ENCODE data around the gene WNK2.
"Not testable (repeated sequence)": the region's sequence is repeated elsewhere in the genome, so short reads cannot be mapped to it uniquely, and the experiment has no call there.

The WNK2 gene

DNA sequence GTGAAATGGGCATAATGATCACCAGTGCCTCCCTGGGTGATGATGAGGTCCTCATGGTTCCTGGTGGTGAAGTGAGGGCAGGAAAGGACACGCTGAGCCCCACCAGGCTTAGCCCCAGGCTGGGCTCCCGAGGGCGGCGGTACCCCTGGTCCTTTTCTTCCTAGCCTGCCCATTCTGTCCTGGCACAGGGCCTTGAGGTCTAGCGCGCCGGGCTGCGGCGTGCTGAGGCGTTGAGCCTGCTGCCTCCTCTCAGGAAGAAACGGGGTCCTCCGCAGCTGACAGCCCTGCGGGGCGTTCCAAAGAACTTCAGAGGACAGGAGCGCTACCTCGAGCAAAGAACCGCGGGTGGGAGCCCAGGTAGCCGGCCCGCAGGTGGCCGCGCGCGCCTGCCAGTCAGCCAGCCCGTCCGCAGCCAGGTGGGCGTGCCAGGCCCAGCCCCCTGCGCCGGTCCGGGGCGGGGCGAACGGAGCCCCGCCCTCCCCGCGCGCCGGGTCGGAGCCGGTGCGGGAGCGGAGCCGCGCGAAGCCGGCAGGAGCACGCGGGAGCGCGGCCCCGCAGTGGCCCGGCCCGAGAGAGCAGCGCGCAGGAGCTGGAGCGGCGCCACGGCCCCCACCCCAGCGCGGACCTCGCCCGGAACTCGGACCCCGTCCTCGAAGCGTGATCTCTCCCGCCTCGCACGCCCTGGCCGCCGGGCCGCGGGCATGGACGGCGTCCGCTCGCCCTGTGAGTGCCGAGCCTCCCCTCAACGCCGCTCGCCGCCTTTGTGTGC is at the start of gene WNK2:
Gene WNK2, plus strand, starts transcription at position 477 of the 769 bp plus-strand sequence. CDS start 791 bp downstream, outside the sequence.
- DNase-seq (ENCODE audit: extremely low read depth in 1 of 2, low read depth in 1 of 2), result peak in 1 of 2 donors; percentile 6

GRCh38 chr9:93134740-93135444 is 49.0 kb upstream of the WNK2 start:
- no peak for DNase-seq (ENCODE audit: extremely low read depth in 1 of 2, low read depth in 1 of 2)

GRCh38 chr9:93136011-93136440 is 47.9 kb upstream of the WNK2 start:
- DNase-seq (ENCODE audit: extremely low read depth in 1 of 2, low read depth in 1 of 2), result no peak

GRCh38 chr9:93137362-93137761 is 46.6 kb upstream of the WNK2 start:
- DNase-seq (ENCODE audit: extremely low read depth in 1 of 2, low read depth in 1 of 2), result no peak

DNA sequence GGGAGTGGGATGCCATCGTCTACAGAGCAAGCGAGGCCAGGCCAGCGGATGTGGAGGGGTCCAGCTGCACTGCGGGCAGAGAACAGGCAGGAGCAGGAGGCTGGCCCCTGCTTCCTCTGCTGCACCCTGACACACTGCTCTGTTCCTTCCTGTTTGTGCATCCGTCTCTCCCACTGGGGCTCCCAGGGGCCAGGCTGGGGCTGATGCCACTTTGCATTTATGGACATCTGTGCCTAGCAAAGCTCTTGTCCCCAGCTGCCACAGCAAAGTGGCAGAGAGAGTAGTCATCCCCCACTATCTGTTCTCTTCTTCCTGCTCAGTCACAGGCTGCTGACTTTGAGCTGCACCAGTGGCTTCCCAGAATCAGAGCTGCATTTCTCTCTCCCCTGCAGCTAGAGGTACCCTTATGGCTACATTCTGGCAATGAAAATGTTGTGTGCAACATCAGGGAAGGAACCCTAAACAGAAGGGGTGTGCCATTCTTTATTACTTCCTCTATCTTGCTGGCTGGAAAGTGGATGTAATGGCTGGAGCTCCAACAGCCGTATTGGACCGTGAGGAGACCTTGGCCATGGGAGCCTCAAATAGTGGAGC is 45.7 kb upstream of the WNK2 start:
- DNase-seq (ENCODE audit: extremely low read depth in 1 of 2, low read depth in 1 of 2), result no peak

DNA sequence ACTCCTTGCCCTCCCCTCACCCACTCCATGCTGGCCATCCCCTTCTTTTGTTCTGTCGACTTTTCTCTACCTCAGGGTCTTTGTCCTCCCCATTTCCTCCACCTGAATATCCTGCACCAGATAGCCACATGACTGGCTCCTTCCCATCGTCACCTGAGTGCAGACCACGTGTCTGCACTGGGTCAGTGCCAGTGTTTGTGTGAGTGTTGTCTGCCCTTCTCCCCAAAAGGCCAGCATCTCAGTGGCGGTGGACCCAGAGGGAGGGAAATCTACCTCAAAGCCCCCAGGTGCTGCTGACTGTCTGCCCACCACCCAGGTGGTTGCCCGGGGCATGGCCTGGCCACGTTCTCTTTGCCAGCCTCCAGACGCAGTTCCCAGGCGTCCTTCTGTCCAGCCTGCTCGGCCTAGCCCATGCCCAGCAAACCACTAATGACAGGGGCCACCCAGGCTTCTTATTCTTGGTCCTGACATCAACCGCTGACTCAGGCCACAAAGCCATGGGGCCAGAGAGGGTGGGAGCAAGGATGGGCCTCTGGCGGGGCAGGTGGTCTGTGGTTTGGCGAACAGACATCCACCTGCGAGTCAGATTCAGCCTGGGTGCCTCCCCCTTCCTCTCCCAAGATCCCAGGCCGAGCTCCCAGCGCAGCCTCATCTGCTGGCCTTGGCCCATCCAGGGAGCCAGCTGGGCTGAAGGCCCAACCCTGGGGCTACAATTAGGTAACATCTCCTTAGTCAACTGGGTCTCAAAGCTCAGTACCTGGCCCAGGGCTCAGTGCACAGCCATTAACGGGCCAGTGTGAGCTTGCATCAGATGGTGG is 44.4 kb upstream of the WNK2 start:
- DNase-seq (ENCODE audit: extremely low read depth in 1 of 2, low read depth in 1 of 2), result no peak

DNA sequence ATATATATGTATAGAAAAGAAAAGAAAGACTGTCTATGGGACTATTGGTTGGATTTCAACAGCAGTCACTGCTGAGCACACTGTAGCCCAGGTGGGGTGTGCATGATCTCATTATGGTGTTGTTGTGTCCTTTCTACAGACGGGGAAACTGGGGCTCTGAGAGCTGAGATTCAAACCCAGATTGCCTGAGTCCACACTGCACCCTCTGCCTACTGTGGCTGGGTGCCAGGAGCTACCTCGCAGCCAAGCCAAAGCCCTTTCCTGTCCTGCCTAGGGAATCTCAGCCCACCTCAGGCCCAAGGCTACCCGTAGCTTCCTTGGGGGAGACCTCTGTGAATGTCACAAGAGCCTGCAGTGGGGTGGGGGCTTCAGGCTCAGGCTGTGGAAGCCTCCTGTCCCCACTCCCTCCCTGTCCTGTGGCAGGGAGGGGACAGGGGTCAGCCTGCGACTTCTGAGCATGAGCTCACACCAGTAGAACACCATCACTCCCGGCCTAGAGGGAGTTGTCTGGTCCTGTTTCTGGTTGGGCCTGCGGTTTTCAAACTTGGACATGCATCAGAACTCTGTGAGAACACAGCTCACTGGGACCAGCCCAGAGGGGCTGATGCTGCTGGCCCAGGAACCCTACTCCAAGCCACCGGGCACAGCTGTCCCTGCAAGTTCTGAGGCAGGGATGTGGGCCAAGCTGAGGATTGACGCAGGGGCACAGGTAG is 42.0 kb upstream of the WNK2 start:
- DNase-seq (ENCODE audit: extremely low read depth in 1 of 2, low read depth in 1 of 2), result no peak

DNA sequence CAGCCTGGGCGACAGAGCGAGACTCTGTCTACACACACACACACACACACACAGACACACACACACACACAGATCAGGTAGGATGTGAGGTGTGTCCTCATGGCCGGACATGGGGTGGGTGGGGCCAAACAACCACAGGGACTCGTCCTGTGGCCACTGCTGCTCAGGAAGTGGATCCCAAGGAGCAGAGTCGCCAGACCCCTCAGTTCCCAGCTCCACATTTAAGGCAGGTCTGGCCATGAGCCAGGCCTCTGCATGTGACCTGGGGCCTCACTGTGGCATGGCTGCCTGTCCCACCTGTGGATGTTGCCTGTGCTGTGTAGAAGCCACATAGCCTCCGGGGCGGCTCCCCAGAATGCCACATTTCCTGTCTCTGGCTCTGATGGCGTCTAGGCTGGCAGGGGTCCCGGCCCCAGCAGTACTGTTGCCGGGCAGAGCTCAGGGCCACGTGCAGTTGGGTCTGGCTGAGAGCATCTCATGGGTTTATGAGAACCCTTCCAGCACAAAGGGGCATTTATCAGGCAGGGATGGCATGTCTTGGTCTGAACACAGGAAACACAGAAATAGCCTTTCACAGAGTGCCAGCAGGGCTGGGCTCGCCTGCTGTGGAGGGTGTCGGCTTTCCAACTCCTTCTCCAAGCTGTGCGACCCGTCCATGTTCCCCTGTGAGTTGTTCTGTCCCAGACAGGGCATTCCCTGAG is 40.0 kb upstream of the WNK2 start:
- DNase-seq (ENCODE audit: extremely low read depth in 1 of 2, low read depth in 1 of 2), result peak; percentile 23 to 31

GRCh38 chr9:93146696-93147095 is 37.2 kb upstream of the WNK2 start:
- DNase-seq (ENCODE audit: extremely low read depth in 1 of 2, low read depth in 1 of 2), result not testable (repeated sequence)

GRCh38 chr9:93147632-93148031 is 36.3 kb upstream of the WNK2 start:
- no peak for DNase-seq (ENCODE audit: extremely low read depth in 1 of 2, low read depth in 1 of 2)

GRCh38 chr9:93148721-93149120 is 35.2 kb upstream of the WNK2 start:
- DNase-seq (ENCODE audit: extremely low read depth in 1 of 2, low read depth in 1 of 2), result no peak

GRCh38 chr9:93149361-93149760 is 34.6 kb upstream of the WNK2 start:
- DNase-seq (ENCODE audit: extremely low read depth in 1 of 2, low read depth in 1 of 2), result no peak

DNA sequence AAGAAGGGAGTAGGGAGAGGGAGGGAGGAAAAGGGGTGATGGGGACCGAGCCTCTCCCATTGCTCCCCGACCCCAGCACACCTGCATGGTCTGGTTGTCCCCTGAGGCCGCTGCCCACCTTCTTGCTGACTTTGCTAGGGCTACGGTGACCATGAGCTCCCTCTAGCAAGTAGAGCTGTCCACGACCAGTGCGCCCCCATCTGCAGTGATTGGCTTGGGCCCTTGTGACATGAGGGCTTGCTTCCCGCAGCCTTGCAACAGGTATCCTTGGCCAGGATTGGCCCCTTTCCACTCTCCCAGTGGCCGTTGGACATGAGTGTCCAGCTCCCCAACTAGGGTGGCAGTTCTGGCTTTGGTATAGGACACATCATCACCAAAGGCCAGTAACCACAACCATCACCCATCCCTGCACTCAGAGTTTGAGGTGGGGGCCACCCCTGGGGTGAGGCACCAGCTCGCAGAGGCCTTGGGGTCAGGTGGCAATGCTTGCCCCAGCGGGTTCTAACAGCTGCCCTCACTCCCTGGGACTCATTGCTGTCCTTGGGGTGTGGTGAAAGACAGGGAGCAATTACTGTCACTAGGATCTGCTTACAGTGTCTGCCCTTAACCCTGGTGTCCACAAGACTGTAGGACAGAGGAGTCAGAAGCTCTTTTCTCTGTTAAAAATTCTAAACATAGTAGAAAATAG is 32.7 kb upstream of the WNK2 start:
- no peak for DNase-seq (ENCODE audit: extremely low read depth in 1 of 2, low read depth in 1 of 2)

GRCh38 chr9:93154293-93154903 is 29.5 kb upstream of the WNK2 start:
- DNase-seq (ENCODE audit: extremely low read depth in 1 of 2, low read depth in 1 of 2), result no peak

- DNase-seq (ENCODE audit: extremely low read depth in 1 of 2, low read depth in 1 of 2), result no peak
Observed at GRCh38 chr9:93155716-93156474, 28.0 kb upstream of the WNK2 start.

- DNase-seq (ENCODE audit: extremely low read depth in 1 of 2, low read depth in 1 of 2), result no peak
Observed at GRCh38 chr9:93156475-93157008, 27.4 kb upstream of the WNK2 start.

- DNase-seq (ENCODE audit: extremely low read depth in 1 of 2, low read depth in 1 of 2), result peak; percentile 19 to 48
Observed at GRCh38 chr9:93159601-93160471, 24.1 kb upstream of the WNK2 start.

Data from activated CD8-positive, alpha-beta memory T cell treated with anti-CD3 and anti-CD28 coated beads for 1 hour (primary cell).